HG02852 (cell line): ENCODE data around the gene PRPS1L1.

Experiments used
- ATAC-seq: cut with Tn5 transposase; IDR thresholded peaks from one replicate; pipeline ENCODE4 v1.9.1; 2021; ENCODE audit warnings: mild to moderate bottlenecking, moderate library complexity; ENCODE audit not compliant: unreplicated experiment

PRPS1L1 gene

GRCh38 chr7:18016547-18017444 is 10.8 kb downstream of the PRPS1L1 start:
- ATAC-seq: no peak

- no peak for ATAC-seq
Observed at GRCh38 chr7:18013936-18014335, 13.7 kb downstream of the PRPS1L1 start.

GRCh38 chr7:18004372-18004771 is 23.3 kb downstream of the PRPS1L1 start:
- no peak for ATAC-seq

GRCh38 chr7:18003286-18003994 is 24.2 kb downstream of the PRPS1L1 start:
- ATAC-seq: no peak

- no peak for ATAC-seq
Observed at GRCh38 chr7:17998692-17999091, 29.0 kb downstream of the PRPS1L1 start.

- no peak for ATAC-seq
Observed at GRCh38 chr7:17996442-17997223, 31.0 kb downstream of the PRPS1L1 start.

- ATAC-seq: no peak
Observed at GRCh38 chr7:17996040-17996439, 31.6 kb downstream of the PRPS1L1 start.

GRCh38 chr7:17994079-17994850 is 33.4 kb downstream of the PRPS1L1 start:
- no peak for ATAC-seq

- no peak for ATAC-seq
Observed at GRCh38 chr7:17991866-17992648, 35.6 kb downstream of the PRPS1L1 start.

- ATAC-seq: no peak
Observed at GRCh38 chr7:17990761-17991160, 36.9 kb downstream of the PRPS1L1 start.

- no peak for ATAC-seq
Observed at GRCh38 chr7:17989546-17989945, 38.1 kb downstream of the PRPS1L1 start.

GRCh38 chr7:17988858-17989257 is 38.8 kb downstream of the PRPS1L1 start:
- no peak for ATAC-seq

GRCh38 chr7:17988141-17988540 is 39.5 kb downstream of the PRPS1L1 start:
- ATAC-seq: no peak

- ATAC-seq: no peak
Observed at GRCh38 chr7:17986851-17987250, 40.8 kb downstream of the PRPS1L1 start.

GRCh38 chr7:17985473-17986239 is 42.0 kb downstream of the PRPS1L1 start:
- no peak for ATAC-seq

- ATAC-seq: no peak
Observed at GRCh38 chr7:17984288-17984687, 43.4 kb downstream of the PRPS1L1 start.

GRCh38 chr7:17983221-17984062 is 44.2 kb downstream of the PRPS1L1 start:
- no peak for ATAC-seq

- no peak for ATAC-seq
Observed at GRCh38 chr7:17976952-17977351, 50.7 kb downstream of the PRPS1L1 start.
